RWPE2 (cell line): Measurements from ENCODE around the gene ELOVL3.
A peak's percentile ranks its signal among the peaks of the same experiment; 100 is the strongest.

Experiments used
- ATAC-seq: fragments of 200-7000 bp; cut with Tn5 transposase; 3 replicates; pipeline ENCODE4 v1.9.1; 2021; ENCODE audit warnings: low read depth
- DNase-seq: peaks from one replicate; pipeline ENCODE4 v3.0.0-alpha.2; 2020; ENCODE audit warnings: low spot score
- H3K27ac ChIP-seq: fragments of 450-650 bp; 2 replicates; pipeline ENCODE4 v1.5.1; 2017; ENCODE audit warnings: mild to moderate bottlenecking; ENCODE audit not compliant: poor library complexity, severe bottlenecking
- H3K27me3 ChIP-seq: fragments of 250-450 bp; sonication (Bioruptor Pico); 2 replicates; pipeline ENCODE4 v1.5.1; 2021; ENCODE audit warnings: mild to moderate bottlenecking, moderate library complexity; ENCODE audit not compliant: insufficient read depth, poor library complexity, severe bottlenecking
- H3K36me3 ChIP-seq: fragments of 250-450 bp; sonication (Bioruptor Pico); 2 replicates; pipeline ENCODE4 v1.5.1; 2020; ENCODE audit warnings: low read depth, mild to moderate bottlenecking, moderate library complexity
- H3K4me1 ChIP-seq: fragments of 250-450 bp; sonication (Bioruptor Pico); 2 replicates; pipeline ENCODE4 v1.5.1; 2021; ENCODE audit warnings: mild to moderate bottlenecking, moderate library complexity; ENCODE audit not compliant: insufficient read depth, poor library complexity, severe bottlenecking
- H3K4me3 ChIP-seq: fragments of 250-450 bp; sonication (Bioruptor Pico); 2 replicates; pipeline ENCODE4 v1.5.1; 2021; ENCODE audit warnings: mild to moderate bottlenecking, moderate library complexity; ENCODE audit not compliant: severe bottlenecking
- H3K9me3 ChIP-seq: fragments of 250-450 bp; sonication (Bioruptor Pico); 2 replicates; pipeline ENCODE4 v1.5.1; 2021; ENCODE audit warnings: mild to moderate bottlenecking, moderate library complexity; ENCODE audit not compliant: severe bottlenecking
- CTCF ChIP-seq: fragments of 450-650 bp; IDR thresholded peaks from one replicate; pipeline ENCODE4 v1.5.1; 2017; ENCODE audit warnings: mild to moderate bottlenecking, moderate library complexity; ENCODE audit not compliant: poor library complexity, severe bottlenecking

The ELOVL3 gene

GRCh38 chr10:102231357-102232318 lies 5.5 kb downstream of the ELOVL3 start:
- H3K27me3 ChIP-seq = peaks cover 15% of the 10 kb centered on the region
- H3K27ac ChIP-seq = no peak overlapping the region
- H3K9me3 ChIP-seq = no peaks in the 10 kb centered on the region
- peak; percentile 79 for TF ChIP-seq CTCF
- 0 out of 3 replicates have a peak, but pooled peaks have one; percentile 15 for ATAC-seq
- peak overlapping the region; percentile 34 for H3K4me3 ChIP-seq
- H3K4me1 ChIP-seq = peaks cover 8% of the 10 kb centered on the region
- no peaks in the 10 kb centered on the region for H3K36me3 ChIP-seq
- no peak for DNase-seq

- no peak for DNase-seq
- Histone ChIP-seq H3K27ac (no peak overlapping the region), H3K4me3 (no peak overlapping the region), H3K4me1 (peaks cover 5% of the 10 kb centered on the region), H3K9me3 (no peaks in the 10 kb centered on the region), H3K27me3 (peaks cover 15% of the 10 kb centered on the region), H3K36me3 (no peaks in the 10 kb centered on the region)
- ATAC-seq = no peak
- TF ChIP-seq CTCF = no peak
Measured at GRCh38 chr10:102233997-102234396, 7.9 kb downstream of the ELOVL3 start.

- Histone ChIP-seq H3K27ac (no peak overlapping the region), H3K36me3 (no peaks in the 10 kb centered on the region), H3K4me3 (no peak overlapping the region), H3K27me3 (peaks cover 15% of the 10 kb centered on the region), H3K4me1 (peaks cover 5% of the 10 kb centered on the region), H3K9me3 (no peaks in the 10 kb centered on the region)
- ATAC-seq (no peak), DNase-seq (no peak)
- TF ChIP-seq CTCF = no peak
Measured at GRCh38 chr10:102234888-102235597, 8.9 kb downstream of the ELOVL3 start.

- H3K36me3 ChIP-seq = no peaks in the 10 kb centered on the region
- no peak overlapping the region for H3K4me3 ChIP-seq
- TF ChIP-seq CTCF = no peak
- H3K27me3 ChIP-seq = peaks cover 14% of the 10 kb centered on the region
- H3K9me3 ChIP-seq = no peaks in the 10 kb centered on the region
- H3K4me1 ChIP-seq = peaks cover 5% of the 10 kb centered on the region
- H3K27ac ChIP-seq = no peak overlapping the region
- DNase-seq (no peak), ATAC-seq (peak; percentile 76)
Measured at GRCh38 chr10:102235598-102235920, 9.5 kb downstream of the ELOVL3 start.

- no peak for DNase-seq
- Histone ChIP-seq H3K4me1 (peaks cover 5% of the 10 kb centered on the region), H3K36me3 (no peaks in the 10 kb centered on the region), H3K4me3 (no peak overlapping the region), H3K27ac (no peak overlapping the region), H3K9me3 (no peaks in the 10 kb centered on the region), H3K27me3 (peaks cover 15% of the 10 kb centered on the region)
- no peak for TF ChIP-seq CTCF
- ATAC-seq = no peak
Measured at GRCh38 chr10:102236006-102236405, 9.9 kb downstream of the ELOVL3 start.
